GM12878 (cell line): ENCODE results near the gene TCEANC. TPM values are rescaled to one million over a fixed set of nuclear protein-coding genes. Genes with fewer than 3 reads are reported as not detected.

Source experiments
- ATAC-seq: fragments of 200-7000 bp; cut with Tn5 transposase; 3 replicates; pipeline ENCODE4 v1.9.1; 2020; ENCODE audit warnings: mild to moderate bottlenecking, moderate library complexity
- BruUV-seq: library from RNA; stranded (reverse); fragments of 400-500 nt; replicated peaks from 2 replicates; lab custom pipeline; 2021; lab: Mats Ljungman, UMichigan
- CTCF ChIA-PET: fragments of 300-600 bp; sonication (Branson Sonifier 250); formaldehyde crosslinking; extraction: SDS; loops from one replicate; lab custom pipeline; 2021; ENCODE audit warnings: inconsistent platforms; lab: Yijun Ruan, JAX
- POLR2A ChIA-PET: fragments of 350-600 bp; formaldehyde crosslinking; extraction: SDS; loops from one replicate; lab custom pipeline; 2021; ENCODE audit warnings: inconsistent platforms; lab: Charles Lee
- RAD21 ChIA-PET: fragments of 300-600 bp; sonication (Branson Sonifier 250); formaldehyde crosslinking; loops from one replicate; lab custom pipeline; 2023; ENCODE audit warnings: antibody characterized with exemption; ENCODE audit not compliant: unreplicated experiment; lab: Charles Lee
- SMC1A ChIA-PET: fragments of 300-600 bp; sonication (Branson Sonifier 250); formaldehyde crosslinking; loops from one replicate; lab custom pipeline; 2023; ENCODE audit not compliant: unreplicated experiment, uncharacterized antibody; lab: Charles Lee
- DNase-seq: peaks from one replicate; pipeline ENCODE4 v3.0.0-alpha.2; 2011; ENCODE audit warnings: low read depth, low spot score
- FAIRE-seq: peaks from 3 replicates; lab custom pipeline; 2011; peaks lifted over from hg19 to GRCh38; lab: Jason Lieb, UNC
- H2AFZ ChIP-seq: 2 replicates; pipeline ENCODE4 v1.6.0; 2011; ENCODE audit warnings: low read depth, low read length, control low read depth; ENCODE audit not compliant: control insufficient read depth
- H3K27ac ChIP-seq: 2 replicates; pipeline ENCODE4 v1.5.1; 2011; ENCODE audit warnings: control low read depth; ENCODE audit not compliant: control insufficient read depth, insufficient read depth
- H3K27me3 ChIP-seq, 2 experiments: replicated peaks in 1 of 2; 2 replicates each; pipeline versions ENCODE4 v1.6.0 to v1.6.1; 2011; ENCODE audit warnings: low read length in 1 of 2; ENCODE audit not compliant: control insufficient read depth in 2 of 2, insufficient read depth in 2 of 2
- H3K36me3 ChIP-seq, 2 experiments: 2 replicates each; pipeline ENCODE4 v1.5.1; 2011; ENCODE audit warnings: low read length in 1 of 2; ENCODE audit not compliant: control insufficient read depth in 2 of 2, insufficient read depth in 2 of 2
- H3K4me1 ChIP-seq: 2 replicates; pipeline ENCODE4 v1.6.1; 2011; ENCODE audit warnings: mild to moderate bottlenecking, low read length, moderate library complexity, mixed read lengths; ENCODE audit not compliant: control insufficient read depth, insufficient read depth
- H3K4me2 ChIP-seq: 2 replicates; pipeline ENCODE4 v1.6.0; 2011; ENCODE audit warnings: control low read depth; ENCODE audit not compliant: control insufficient read depth, insufficient read depth
- H3K4me3 ChIP-seq: fragments of 200-600 bp; sonication (generic); 2 replicates; pipeline ENCODE4 v1.5.1; 2016
- H3K79me2 ChIP-seq: 2 replicates; pipeline ENCODE4 v1.6.0; 2011; ENCODE audit warnings: low read length; ENCODE audit not compliant: control insufficient read depth, insufficient read depth
- H3K9ac ChIP-seq: 2 replicates; pipeline ENCODE4 v1.8.0; 2011; ENCODE audit warnings: low read length, control low read depth, mixed read lengths; ENCODE audit not compliant: control insufficient read depth, insufficient read depth
- H3K9me3 ChIP-seq: replicated peaks from 3 replicates; pipeline ENCODE4 v1.5.1; 2011; ENCODE audit warnings: mild to moderate bottlenecking, low read length; ENCODE audit not compliant: control insufficient read depth, insufficient read depth
- H4K20me1 ChIP-seq: 2 replicates; pipeline ENCODE4 v1.6.0; 2011; ENCODE audit not compliant: control insufficient read depth, insufficient read depth
- CEBPZ ChIP-seq: fragments of 150-350 bp; IDR thresholded peaks from 2 replicates; pipeline ENCODE4 v1.6.1; 2016; ENCODE audit warnings: low read depth, low read length
- KDM1A ChIP-seq: fragments of 200-600 bp; sonication (generic); IDR thresholded peaks from 2 replicates; pipeline ENCODE4 v1.6.1; 2016; ENCODE audit warnings: borderline replicate concordance
- NR2C2 ChIP-seq: IDR thresholded peaks from 2 replicates; pipeline ENCODE4 v1.6.1; 2011; ENCODE audit warnings: borderline replicate concordance, low read depth; ENCODE audit not compliant: control insufficient read depth, insufficient read length
- USF1 ChIP-seq: IDR thresholded peaks from 2 replicates; pipeline ENCODE4 v1.6.1; 2011; ENCODE audit warnings: borderline replicate concordance, low read depth, mild to moderate bottlenecking, moderate library complexity, mixed read lengths, low read length; ENCODE audit not compliant: insufficient read depth; ENCODE audit errors: extremely low read length
- ZNF622 ChIP-seq: fragments of 450-650 bp; IDR thresholded peaks from 2 replicates; pipeline ENCODE4 v1.6.1; 2017; ENCODE audit warnings: mild to moderate bottlenecking, inconsistent platforms
- WGBS: methylation state at CpG from one replicate; pipeline ENCODE4 v1.1.6; 2016; ENCODE audit warnings: low lambda C conversion rate; ENCODE audit not compliant: insufficient replicate concordance, insufficient coverage; ENCODE audit errors: missing lambda C conversion rate; 5-methylcytosine and 5-hydroxymethylcytosine counted together
- in situ Hi-C: fragments of 300-500 bp; cut with MboI; formaldehyde crosslinking; loops from 9 replicates; pipeline ENCODE4 v1.14.3; 2018; ENCODE audit warnings: mixed read lengths
- intact Hi-C: fragments of 100-400 bp; cut with micrococcal nuclease; formaldehyde crosslinking; loops from one replicate; pipeline ENCODE4 v1.14.2; 2022; ENCODE audit not compliant: unreplicated experiment
- polyA plus RNA-seq, 11 experiments: library from polyadenylated mRNA; depleted of rRNA in 4 of 11; unstranded in 6 of 11; stranded (reverse) in 5 of 11; fragments of >200 nt; fragmentation: Nextera tagmentation in 4 of 11; fragmentation: Illumina TruSeq in 1 of 11; extraction: Ambion mirVana in 4 of 11; extraction: Trizol in 1 of 11; gene quantifications; 1 replicate in 1 of 11; 2 replicates in 10 of 11; pipeline versions ENCODE4 v1.2.1 to v1.2.3, GENCODE V29; 2011 to 2016; ENCODE audit warnings: inconsistent platforms in 2 of 11, missing spikeins in 2 of 11, low read depth in 1 of 11
- total RNA-seq, 4 experiments: library from RNA; depleted of rRNA in 3 of 4; stranded (reverse); fragments of >200 nt in 3 of 4; fragmentation: Illumina TruSeq in 1 of 4; extraction: Trizol in 1 of 4; gene quantifications; 2 replicates each; pipeline versions ENCODE4 v1.2.1 to v1.2.3, GENCODE V29; 2013 to 2021

Gene TCEANC
- total and polyA plus RNA-seq, 10 of the 15 experiments (the other 5 are each of a cell fraction or from before 2014, with no cell fraction given) = 1.1 to 4.9 (median 2.9) TPM

GRCh38 chrX:13607996-13608365, 45.0 kb upstream of the TCEANC start:
- ATAC-seq (no peak), DNase-seq (no peak), FAIRE-seq (no peak)
- POLR2A ChIA-PET = no interaction called here
- H3K4me1 ChIP-seq = no peaks in the 10 kb centered on the region
- H3K36me3 ChIP-seq = no peaks in the 10 kb centered on the region
- TF ChIP-seq CEBPZ = no peak
- no peak for TF ChIP-seq ZNF622
- no peak for TF ChIP-seq KDM1A
- no peak for TF ChIP-seq USF1
- TF ChIP-seq NR2C2 = no peak
- in situ Hi-C loops (no loop called here), intact Hi-C loops (no loop called here)
- H2AFZ ChIP-seq = no peak overlapping the region
- H3K79me2 ChIP-seq = no peaks in the 10 kb centered on the region
- CTCF ChIA-PET = interaction anchor here (1.2 kb wide), 1 partner anchor 9 kb away, joined by 3 read pairs; no protein-coding TSS in a partner anchor
- no peak overlapping the region for H3K9ac ChIP-seq
- H3K9me3 ChIP-seq = no peaks in the 10 kb centered on the region
- RAD21 ChIA-PET = no interaction called here
- no peak overlapping the region for H3K4me2 ChIP-seq
- no peaks in the 10 kb centered on the region; a peak in 1 of 4 replicates for H3K27me3 ChIP-seq
- H4K20me1 ChIP-seq = no peaks in the 10 kb centered on the region
- H3K4me3 ChIP-seq = no peak overlapping the region
- H3K27ac ChIP-seq = no peak overlapping the region
- SMC1A ChIA-PET = interaction anchor here (1.4 kb wide), 1 partner anchor 100 kb away, joined by 3 read pairs; no protein-coding TSS in a partner anchor
- BruUV-seq = no TSS peak
- WGBS = 0% methylated on average over 2 of the region's 2 CpGs
